ENCODE data around the gene D2HGDH. TPM values are rescaled to one million over a fixed set of nuclear protein-coding genes. Genes with fewer than 3 reads are reported as not detected.
A peak's percentile ranks its signal among the peaks of the same experiment; 100 is the strongest.

The D2HGDH gene
- total and polyA plus RNA-seq, 5 donors from 2014 or later, result 0.73 to 38.4 (median 3.1) TPM

DNA sequence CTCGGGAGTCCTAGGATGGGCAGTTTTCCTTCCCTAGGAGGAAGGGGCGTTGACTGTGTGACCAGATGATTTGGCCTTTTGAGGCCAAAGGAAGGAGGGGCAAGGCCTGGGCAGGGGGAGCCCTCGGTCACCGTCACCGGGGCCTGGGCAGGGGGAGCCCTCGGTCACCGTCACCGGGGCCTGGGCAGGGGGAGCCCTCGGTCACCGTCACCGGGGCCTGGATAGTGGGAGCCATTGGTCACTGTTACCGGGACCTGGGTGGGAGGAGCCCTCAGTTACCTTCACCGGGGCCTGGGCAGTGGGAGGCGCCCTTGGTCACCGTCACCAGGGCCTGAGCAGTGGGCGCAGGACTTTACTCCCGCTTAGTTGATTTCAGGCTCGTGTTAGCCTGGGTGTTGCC lies 17.3 kb downstream of the D2HGDH start:
- DNase-seq, result no peak
- no peak overlapping the region for H3K4me3 ChIP-seq (ENCODE audit: low read depth, low read length)
- no peak overlapping the region for H3K27ac ChIP-seq (ENCODE audit: insufficient read depth, low read length, poor library complexity, severe bottlenecking)
- H3K27me3 ChIP-seq (ENCODE audit: control insufficient read depth, insufficient read depth, low read length), result no peaks in the 10 kb centered on the region
- Mint-ChIP-seq H3K27ac (no peak overlapping the region), H3K36me3 (peaks cover 15% of the 10 kb centered on the region), H3K4me1 (peaks cover 0 to 2% (median 0%) of the 10 kb centered on the region in 4 donors), H3K4me3 (no peak overlapping the region), H3K27me3 (no peaks in the 10 kb centered on the region), H3K9me3 (peaks cover 0 to 1% (median 0%) of the 10 kb centered on the region in 7 donors)
- H3K9me3 ChIP-seq (ENCODE audit: control insufficient read depth in 2 of 2, low read length in 2 of 2), result no peaks in the 10 kb centered on the region
- peaks cover 9% of the 10 kb centered on the region for H3K36me3 ChIP-seq (ENCODE audit: control insufficient read depth, insufficient read depth, low read length)
- ATAC-seq (ENCODE audit: low read depth in 2 of 2), result no peak
- no peaks in the 10 kb centered on the region for H3K4me1 ChIP-seq (ENCODE audit: control insufficient read depth, insufficient read depth, low read length, poor library complexity, severe bottlenecking)

DNA sequence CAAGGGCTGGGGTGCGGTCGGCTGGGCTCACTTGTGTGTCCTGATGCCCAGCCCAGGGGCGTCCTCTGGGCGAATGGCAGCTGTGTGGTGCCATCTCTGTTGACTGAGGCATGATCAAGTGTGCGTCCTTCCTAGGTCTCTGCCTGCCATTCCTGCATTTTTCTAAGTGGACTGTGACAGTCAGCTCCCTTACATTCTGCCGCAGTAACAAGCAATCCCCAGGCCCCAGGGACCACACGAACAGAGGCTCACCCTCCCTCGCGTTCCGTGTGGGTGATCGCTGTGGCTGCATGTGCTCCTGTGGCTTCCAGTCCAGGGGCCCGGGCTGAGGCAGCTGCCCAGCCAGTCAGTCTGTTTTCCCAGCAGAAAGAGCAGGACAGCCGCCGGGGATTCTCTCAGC lies 17.8 kb downstream of the D2HGDH start:
- no peak overlapping the region for H3K4me3 ChIP-seq (ENCODE audit: low read depth, low read length)
- H3K4me3 Mint-ChIP-seq, result no peak overlapping the region
- H3K27ac Mint-ChIP-seq, result no peak overlapping the region
- ATAC-seq (ENCODE audit: low read depth in 2 of 2) (no peak), DNase-seq (no peak)
- H3K27me3 Mint-ChIP-seq, result no peaks in the 10 kb centered on the region
- H3K36me3 ChIP-seq (ENCODE audit: control insufficient read depth, insufficient read depth, low read length), result peaks cover 9% of the 10 kb centered on the region
- no peak overlapping the region for H3K27ac ChIP-seq (ENCODE audit: insufficient read depth, low read length, poor library complexity, severe bottlenecking)
- H3K4me1 Mint-ChIP-seq, result peaks cover 0 to 2% (median 0%) of the 10 kb centered on the region in 4 donors
- no peaks in the 10 kb centered on the region for H3K27me3 ChIP-seq (ENCODE audit: control insufficient read depth, insufficient read depth, low read length)
- H3K9me3 Mint-ChIP-seq, result peaks cover 0 to 1% (median 0%) of the 10 kb centered on the region in 7 donors
- no peaks in the 10 kb centered on the region for H3K9me3 ChIP-seq (ENCODE audit: control insufficient read depth in 2 of 2, low read length in 2 of 2)
- no peaks in the 10 kb centered on the region for H3K4me1 ChIP-seq (ENCODE audit: control insufficient read depth, insufficient read depth, low read length, poor library complexity, severe bottlenecking)
- H3K36me3 Mint-ChIP-seq, result peaks cover 11% of the 10 kb centered on the region

DNA sequence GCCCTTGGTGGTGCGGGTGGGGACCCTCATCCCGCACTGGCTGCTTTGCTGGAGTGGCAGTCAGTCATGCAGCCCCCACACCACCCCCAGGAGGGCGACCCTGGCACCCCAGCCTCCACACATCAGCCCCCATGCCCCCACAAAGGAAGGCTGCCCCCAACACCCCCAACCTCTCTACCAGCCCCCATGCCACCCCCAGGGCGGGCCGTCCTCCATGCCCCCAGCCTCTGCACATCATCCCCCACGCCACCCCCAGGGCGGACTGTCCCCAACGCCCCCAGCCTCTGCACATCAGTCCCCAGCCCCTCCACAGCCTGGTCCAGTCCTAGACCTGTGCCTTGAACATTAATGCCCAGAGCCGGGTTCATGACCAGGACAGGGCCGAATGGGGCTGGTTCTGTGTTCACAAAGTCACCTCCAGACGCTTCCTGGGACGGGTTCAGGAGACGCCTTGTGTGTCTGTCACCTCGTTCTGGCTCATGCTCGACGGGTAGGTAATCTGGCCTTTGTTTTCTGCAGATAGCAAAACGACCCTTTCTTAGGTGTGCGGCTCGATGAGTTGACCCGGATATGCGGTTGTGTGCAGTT lies 18.4 kb downstream of the D2HGDH start:
- H3K36me3 ChIP-seq (ENCODE audit: control insufficient read depth, insufficient read depth, low read length), result peaks cover 9% of the 10 kb centered on the region
- no peaks in the 10 kb centered on the region for H3K27me3 ChIP-seq (ENCODE audit: control insufficient read depth, insufficient read depth, low read length)
- DNase-seq (no peak), ATAC-seq (ENCODE audit: low read depth in 2 of 2) (no peak)
- peaks cover 0 to 2% (median 0%) of the 10 kb centered on the region in 4 donors for H3K4me1 Mint-ChIP-seq
- H3K4me1 ChIP-seq (ENCODE audit: control insufficient read depth, insufficient read depth, low read length, poor library complexity, severe bottlenecking), result no peaks in the 10 kb centered on the region
- no peaks in the 10 kb centered on the region for H3K9me3 ChIP-seq (ENCODE audit: control insufficient read depth in 2 of 2, low read length in 2 of 2)
- no peak overlapping the region for H3K27ac ChIP-seq (ENCODE audit: insufficient read depth, low read length, poor library complexity, severe bottlenecking)
- no peaks in the 10 kb centered on the region for H3K27me3 Mint-ChIP-seq
- peaks cover 9% of the 10 kb centered on the region for H3K36me3 Mint-ChIP-seq
- no peak overlapping the region for H3K4me3 ChIP-seq (ENCODE audit: low read depth, low read length)
- H3K9me3 Mint-ChIP-seq, result peaks cover 0 to 1% (median 0%) of the 10 kb centered on the region in 7 donors
- H3K27ac Mint-ChIP-seq, result no peak overlapping the region
- H3K4me3 Mint-ChIP-seq, result no peak overlapping the region

DNA sequence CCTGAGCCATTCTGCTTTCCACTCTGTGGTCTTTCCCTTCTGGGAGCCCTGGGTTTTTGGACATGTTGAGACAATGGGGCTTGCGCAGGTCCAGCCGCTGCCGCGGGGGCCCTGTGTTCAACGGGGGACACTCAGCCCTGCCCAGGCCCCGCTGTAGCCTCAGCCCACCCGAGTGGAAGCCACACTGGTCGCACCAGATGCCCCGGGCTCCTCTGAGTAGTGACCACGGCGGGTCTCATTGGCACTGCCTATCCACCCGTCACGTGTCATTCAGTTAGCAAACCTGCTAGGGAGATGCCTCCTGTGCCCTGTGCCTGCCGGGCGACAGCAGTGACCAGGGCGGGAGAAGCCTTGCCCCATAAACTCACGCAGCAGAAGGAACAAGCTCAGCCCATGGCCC lies 19.1 kb downstream of the D2HGDH start:
- H3K27ac Mint-ChIP-seq, result peak overlapping the region in 1 of 3 donors; percentile 46
- H3K9me3 ChIP-seq (ENCODE audit: control insufficient read depth in 2 of 2, low read length in 2 of 2), result no peaks in the 10 kb centered on the region
- ATAC-seq (ENCODE audit: low read depth in 2 of 2) (no peak), DNase-seq (no peak)
- peaks cover 9% of the 10 kb centered on the region for H3K36me3 Mint-ChIP-seq
- H3K27me3 ChIP-seq (ENCODE audit: control insufficient read depth, insufficient read depth, low read length), result no peaks in the 10 kb centered on the region
- no peak overlapping the region for H3K4me3 ChIP-seq (ENCODE audit: low read depth, low read length)
- no peak overlapping the region for H3K27ac ChIP-seq (ENCODE audit: insufficient read depth, low read length, poor library complexity, severe bottlenecking)
- H3K36me3 ChIP-seq (ENCODE audit: control insufficient read depth, insufficient read depth, low read length), result peaks cover 9% of the 10 kb centered on the region
- H3K4me1 ChIP-seq (ENCODE audit: control insufficient read depth, insufficient read depth, low read length, poor library complexity, severe bottlenecking), result no peaks in the 10 kb centered on the region
- peaks cover 0 to 1% (median 0%) of the 10 kb centered on the region in 7 donors for H3K9me3 Mint-ChIP-seq
- H3K27me3 Mint-ChIP-seq, result no peaks in the 10 kb centered on the region
- H3K4me1 Mint-ChIP-seq, result peaks cover 0 to 2% (median 0%) of the 10 kb centered on the region in 4 donors
- no peak overlapping the region for H3K4me3 Mint-ChIP-seq

DNA sequence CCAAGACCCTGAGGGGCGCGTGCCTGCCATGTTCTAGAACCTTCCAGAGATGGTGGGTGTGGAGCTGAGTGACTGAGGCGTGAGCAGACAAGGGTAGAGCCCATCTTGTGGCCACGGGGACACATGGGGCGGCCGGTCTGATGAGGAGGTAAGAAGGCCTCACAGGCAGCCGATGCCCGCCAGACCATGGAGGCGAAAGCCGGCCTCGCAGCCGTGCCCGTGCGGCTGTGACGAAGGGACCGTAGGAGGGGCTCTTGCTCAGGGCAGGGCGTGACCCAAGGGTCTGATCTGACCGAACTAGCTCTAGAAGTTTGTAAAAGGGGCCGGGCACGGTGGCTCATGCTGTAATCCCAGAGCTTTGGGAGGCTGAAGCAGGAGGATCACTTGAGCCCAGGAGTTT lies 19.6 kb downstream of the D2HGDH start:
- no peak overlapping the region for H3K4me3 ChIP-seq (ENCODE audit: low read depth, low read length)
- Mint-ChIP-seq H3K4me1 (peaks cover 0 to 2% (median 0%) of the 10 kb centered on the region in 4 donors), H3K36me3 (peaks cover 12% of the 10 kb centered on the region), H3K27ac (peak overlapping the region in 1 of 3 donors; percentile 46), H3K27me3 (no peaks in the 10 kb centered on the region), H3K9me3 (peaks cover 0 to 1% (median 0%) of the 10 kb centered on the region in 7 donors), H3K4me3 (no peak overlapping the region)
- no peaks in the 10 kb centered on the region for H3K4me1 ChIP-seq (ENCODE audit: control insufficient read depth, insufficient read depth, low read length, poor library complexity, severe bottlenecking)
- ATAC-seq (ENCODE audit: low read depth in 2 of 2) (no peak), DNase-seq (no peak)
- peaks cover 9% of the 10 kb centered on the region for H3K36me3 ChIP-seq (ENCODE audit: control insufficient read depth, insufficient read depth, low read length)
- H3K9me3 ChIP-seq (ENCODE audit: control insufficient read depth in 2 of 2, low read length in 2 of 2), result no peaks in the 10 kb centered on the region
- H3K27ac ChIP-seq (ENCODE audit: insufficient read depth, low read length, poor library complexity, severe bottlenecking), result no peak overlapping the region
- no peaks in the 10 kb centered on the region for H3K27me3 ChIP-seq (ENCODE audit: control insufficient read depth, insufficient read depth, low read length)

DNA sequence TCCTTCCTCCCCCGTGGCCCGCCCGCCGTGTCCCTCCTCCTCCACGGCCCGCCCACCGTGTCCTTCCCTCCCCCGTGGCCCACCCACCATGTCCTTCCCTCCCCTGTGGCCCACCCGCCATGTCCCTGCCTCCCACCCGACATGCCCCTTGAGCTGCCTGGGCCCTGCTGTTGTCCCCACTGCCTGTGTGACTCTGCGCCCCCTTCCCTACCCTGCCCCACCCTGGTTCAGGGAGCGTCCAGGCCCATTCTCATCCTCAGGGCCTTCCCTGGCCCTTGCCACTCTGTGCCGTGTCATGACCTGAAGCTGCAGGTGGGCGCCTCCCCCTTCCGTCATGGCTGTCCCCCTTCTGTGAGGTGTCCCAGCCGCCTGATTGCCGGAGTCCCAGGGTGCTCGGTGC lies 20.7 kb downstream of the D2HGDH start:
- Histone ChIP-seq H3K36me3 (ENCODE audit: control insufficient read depth, insufficient read depth, low read length) (peaks cover 9% of the 10 kb centered on the region), H3K4me1 (ENCODE audit: control insufficient read depth, insufficient read depth, low read length, poor library complexity, severe bottlenecking) (no peaks in the 10 kb centered on the region), H3K27me3 (ENCODE audit: control insufficient read depth, insufficient read depth, low read length) (no peaks in the 10 kb centered on the region), H3K9me3 (ENCODE audit: control insufficient read depth in 2 of 2, low read length in 2 of 2) (peaks cover 0 to under 1% of the 10 kb centered on the region in 2 experiments), H3K4me3 (ENCODE audit: low read depth, low read length) (no peak overlapping the region), H3K27ac (ENCODE audit: insufficient read depth, low read length, poor library complexity, severe bottlenecking) (no peak overlapping the region)
- Mint-ChIP-seq H3K36me3 (peaks cover 17% of the 10 kb centered on the region), H3K4me1 (no peaks in the 10 kb centered on the region), H3K27ac (no peak overlapping the region), H3K4me3 (no peak overlapping the region), H3K27me3 (no peaks in the 10 kb centered on the region), H3K9me3 (no peaks in the 10 kb centered on the region)
- no peak for ATAC-seq (ENCODE audit: low read depth in 2 of 2)
- DNase-seq, result no peak

DNA sequence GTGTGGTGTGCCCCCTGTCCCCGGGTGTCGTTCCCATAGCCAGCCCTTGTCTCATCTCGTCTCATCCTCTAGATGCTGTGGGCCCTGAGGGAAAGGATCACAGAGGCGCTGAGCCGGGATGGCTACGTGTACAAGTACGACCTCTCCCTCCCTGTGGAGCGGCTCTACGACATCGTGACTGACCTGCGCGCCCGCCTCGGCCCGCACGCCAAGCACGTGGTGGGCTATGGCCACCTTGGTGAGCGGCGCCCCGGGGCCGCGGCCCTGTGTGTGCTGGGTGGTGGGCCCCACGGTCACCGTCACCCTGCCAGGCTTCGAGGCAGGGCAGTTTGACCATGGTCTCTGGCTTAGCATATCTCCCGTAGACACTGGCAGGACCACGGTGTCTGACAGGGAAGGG lies 21.3 kb downstream of the D2HGDH start:
- no peak for ATAC-seq (ENCODE audit: low read depth in 2 of 2)
- H3K36me3 Mint-ChIP-seq, result peaks cover 19% of the 10 kb centered on the region

More for the DNA sequence above, 21.3 kb downstream of the D2HGDH start:
- peaks cover 9% of the 10 kb centered on the region for H3K36me3 ChIP-seq (ENCODE audit: control insufficient read depth, insufficient read depth, low read length)
- no peak overlapping the region for H3K4me3 ChIP-seq (ENCODE audit: low read depth, low read length)
- Mint-ChIP-seq H3K4me1 (peaks cover 0 to 1% (median 0%) of the 10 kb centered on the region in 4 donors), H3K9me3 (peaks cover 0 to 2% (median 0%) of the 10 kb centered on the region in 7 donors), H3K27me3 (no peaks in the 10 kb centered on the region), H3K4me3 (no peak overlapping the region), H3K27ac (no peak overlapping the region)
- no peak for DNase-seq
- no peak overlapping the region for H3K27ac ChIP-seq (ENCODE audit: insufficient read depth, low read length, poor library complexity, severe bottlenecking)
- H3K4me1 ChIP-seq (ENCODE audit: control insufficient read depth, insufficient read depth, low read length, poor library complexity, severe bottlenecking), result no peaks in the 10 kb centered on the region
- H3K27me3 ChIP-seq (ENCODE audit: control insufficient read depth, insufficient read depth, low read length), result no peaks in the 10 kb centered on the region
- H3K9me3 ChIP-seq (ENCODE audit: control insufficient read depth in 2 of 2, low read length in 2 of 2), result peaks cover 0 to 5% of the 10 kb centered on the region in 2 experiments
